ENCODE measurements around the gene C4BPB. TPM values are rescaled to one million over a fixed set of nuclear protein-coding genes. Genes with fewer than 3 reads are reported as not detected.

C4BPB gene
- total RNA-seq, 1 donor from 2014 or later = 6.6 TPM

- Mint-ChIP-seq H3K36me3 (ENCODE audit: low read depth, unreplicated experiment) (peaks cover 5% of the 10 kb centered on the region), H3K9me3 (ENCODE audit: unreplicated experiment) (no peaks in the 10 kb centered on the region), H3K27ac (ENCODE audit: unreplicated experiment) (no peak overlapping the region), H3K4me3 (ENCODE audit: unreplicated experiment) (no peak overlapping the region), H3K27me3 (ENCODE audit: unreplicated experiment) (no peaks in the 10 kb centered on the region), H3K4me1 (ENCODE audit: unreplicated experiment) (no peaks in the 10 kb centered on the region)
- no peak for TF ChIP-seq CTCF (IDR thresholded peaks at IDR 0.05; ENCODE audit: unreplicated experiment)
- DNase-seq (ENCODE audit: low spot score) = no peak
These were observed 42.5 kb downstream of the C4BPB start for GRCh38 chr1:207131163-207131562.

GRCh38 chr1:207134581-207134980, 45.9 kb downstream of the C4BPB start:
- Mint-ChIP-seq H3K27me3 (ENCODE audit: unreplicated experiment) (no peaks in the 10 kb centered on the region), H3K4me1 (ENCODE audit: unreplicated experiment) (no peaks in the 10 kb centered on the region), H3K36me3 (ENCODE audit: low read depth, unreplicated experiment) (no peaks in the 10 kb centered on the region), H3K4me3 (ENCODE audit: unreplicated experiment) (no peak overlapping the region), H3K9me3 (ENCODE audit: unreplicated experiment) (no peaks in the 10 kb centered on the region), H3K27ac (ENCODE audit: unreplicated experiment) (no peak overlapping the region)
- no peak for TF ChIP-seq CTCF (IDR thresholded peaks at IDR 0.05; ENCODE audit: unreplicated experiment)
- no peak for DNase-seq (ENCODE audit: low spot score)

GRCh38 chr1:207139616-207140015, 51.0 kb downstream of the C4BPB start:
- Mint-ChIP-seq H3K9me3 (ENCODE audit: unreplicated experiment) (no peaks in the 10 kb centered on the region), H3K4me3 (ENCODE audit: unreplicated experiment) (no peak overlapping the region), H3K4me1 (ENCODE audit: unreplicated experiment) (no peaks in the 10 kb centered on the region), H3K27me3 (ENCODE audit: unreplicated experiment) (no peaks in the 10 kb centered on the region), H3K36me3 (ENCODE audit: low read depth, unreplicated experiment) (no peaks in the 10 kb centered on the region), H3K27ac (ENCODE audit: unreplicated experiment) (no peak overlapping the region)
- DNase-seq (ENCODE audit: low spot score) = no peak
- no peak for TF ChIP-seq CTCF (IDR thresholded peaks at IDR 0.05; ENCODE audit: unreplicated experiment)

- H3K4me3 Mint-ChIP-seq (ENCODE audit: unreplicated experiment) = no peak overlapping the region
These were observed 51.9 kb downstream of the C4BPB start for GRCh38 chr1:207140536-207140935.

More at GRCh38 chr1:207140536-207140935, 51.9 kb downstream of the C4BPB start:
- Mint-ChIP-seq H3K9me3 (ENCODE audit: unreplicated experiment) (no peaks in the 10 kb centered on the region), H3K36me3 (ENCODE audit: low read depth, unreplicated experiment) (no peaks in the 10 kb centered on the region), H3K27ac (ENCODE audit: unreplicated experiment) (no peak overlapping the region), H3K27me3 (ENCODE audit: unreplicated experiment) (no peaks in the 10 kb centered on the region), H3K4me1 (ENCODE audit: unreplicated experiment) (peaks cover 3% of the 10 kb centered on the region)
- no peak for DNase-seq (ENCODE audit: low spot score)
- no peak for TF ChIP-seq CTCF (IDR thresholded peaks at IDR 0.05; ENCODE audit: unreplicated experiment)
